Osteocyte (in vitro differentiated cells): ENCODE data around the gene FNBP1. TPM values are rescaled to one million over a fixed set of nuclear protein-coding genes. Genes with fewer than 3 reads are reported as not detected.
"Not testable (repeated sequence)": the region's sequence is repeated elsewhere in the genome, so short reads cannot be mapped to it uniquely, and the experiment has no call there.

ENCODE experiments used
- DNase-seq: peaks from one replicate; pipeline ENCODE4 v3.0.0; 2021; ENCODE audit warnings: mixed read lengths; ENCODE audit not compliant: unreplicated experiment; ENCODE audit errors: extremely low spot score
- H3K27ac Mint-ChIP-seq: one replicate; pipeline ENCODE4 v1.8.0; 2021; ENCODE audit warnings: mild to moderate bottlenecking, mixed read lengths; ENCODE audit not compliant: unreplicated experiment
- H3K27me3 Mint-ChIP-seq: one replicate; pipeline ENCODE4 v1.8.0; 2021; ENCODE audit warnings: mixed read lengths; ENCODE audit not compliant: unreplicated experiment
- H3K36me3 Mint-ChIP-seq: one replicate; pipeline ENCODE4 v1.8.0; 2021; ENCODE audit warnings: mixed read lengths; ENCODE audit not compliant: unreplicated experiment
- H3K4me1 Mint-ChIP-seq: one replicate; pipeline ENCODE4 v1.8.0; 2021; ENCODE audit warnings: mixed read lengths; ENCODE audit not compliant: unreplicated experiment
- H3K4me3 Mint-ChIP-seq: one replicate; pipeline ENCODE4 v1.8.0; 2021; ENCODE audit warnings: mild to moderate bottlenecking, moderate library complexity, mixed read lengths; ENCODE audit not compliant: unreplicated experiment
- H3K9me3 Mint-ChIP-seq: one replicate; pipeline ENCODE4 v1.8.0; 2021; ENCODE audit warnings: mixed read lengths; ENCODE audit not compliant: unreplicated experiment
- total RNA-seq: library from RNA; stranded (reverse); gene quantifications from 2 replicates; pipeline ENCODE4 v1.2.1, GENCODE V29; 2021
- TF ChIP-seq, protein P1 (sequence below): fragments of 200-600 bp; sonication (generic); IDR thresholded peaks from 2 replicates; pipeline ENCODE4 v1.5.0; 2021; ENCODE audit warnings: antibody characterized with exemption, mild to moderate bottlenecking, moderate library complexity

Gene FNBP1
- total RNA-seq, 1 donor from 2014 or later: 62.2 TPM

DNA sequence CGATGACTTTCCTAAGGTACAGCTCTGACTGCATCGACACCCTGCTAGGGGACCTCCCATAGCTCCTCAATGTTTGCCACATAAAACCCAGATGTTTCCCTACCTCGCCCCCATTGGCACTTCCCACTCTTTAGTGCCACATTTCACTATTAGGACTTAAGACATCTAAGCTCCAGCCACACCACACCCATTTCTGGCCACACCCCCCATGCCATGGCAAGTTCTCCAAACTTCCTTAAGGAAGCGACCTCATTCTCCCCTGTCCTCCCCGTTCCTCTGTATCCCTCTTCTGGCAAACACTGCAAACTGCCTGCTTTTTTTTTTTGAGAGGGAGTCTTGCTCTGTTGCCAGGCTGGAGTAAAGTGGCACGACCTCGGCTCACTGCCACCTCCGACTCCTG lies 144.8 kb downstream of the FNBP1 start:
- H3K27me3 Mint-ChIP-seq: no peaks in the 10 kb centered on the region
- H3K36me3 Mint-ChIP-seq: peaks cover 48% of the 10 kb centered on the region
- H3K27ac Mint-ChIP-seq: no peak overlapping the region
- DNase-seq: no peak
- TF ChIP-seq, protein P1, sequence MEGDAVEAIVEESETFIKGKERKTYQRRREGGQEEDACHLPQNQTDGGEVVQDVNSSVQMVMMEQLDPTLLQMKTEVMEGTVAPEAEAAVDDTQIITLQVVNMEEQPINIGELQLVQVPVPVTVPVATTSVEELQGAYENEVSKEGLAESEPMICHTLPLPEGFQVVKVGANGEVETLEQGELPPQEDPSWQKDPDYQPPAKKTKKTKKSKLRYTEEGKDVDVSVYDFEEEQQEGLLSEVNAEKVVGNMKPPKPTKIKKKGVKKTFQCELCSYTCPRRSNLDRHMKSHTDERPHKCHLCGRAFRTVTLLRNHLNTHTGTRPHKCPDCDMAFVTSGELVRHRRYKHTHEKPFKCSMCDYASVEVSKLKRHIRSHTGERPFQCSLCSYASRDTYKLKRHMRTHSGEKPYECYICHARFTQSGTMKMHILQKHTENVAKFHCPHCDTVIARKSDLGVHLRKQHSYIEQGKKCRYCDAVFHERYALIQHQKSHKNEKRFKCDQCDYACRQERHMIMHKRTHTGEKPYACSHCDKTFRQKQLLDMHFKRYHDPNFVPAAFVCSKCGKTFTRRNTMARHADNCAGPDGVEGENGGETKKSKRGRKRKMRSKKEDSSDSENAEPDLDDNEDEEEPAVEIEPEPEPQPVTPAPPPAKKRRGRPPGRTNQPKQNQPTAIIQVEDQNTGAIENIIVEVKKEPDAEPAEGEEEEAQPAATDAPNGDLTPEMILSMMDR: no peak
- H3K4me1 Mint-ChIP-seq: peaks cover under 1% of the 10 kb centered on the region
- H3K4me3 Mint-ChIP-seq: no peak overlapping the region
- H3K9me3 Mint-ChIP-seq: no peaks in the 10 kb centered on the region

DNA sequence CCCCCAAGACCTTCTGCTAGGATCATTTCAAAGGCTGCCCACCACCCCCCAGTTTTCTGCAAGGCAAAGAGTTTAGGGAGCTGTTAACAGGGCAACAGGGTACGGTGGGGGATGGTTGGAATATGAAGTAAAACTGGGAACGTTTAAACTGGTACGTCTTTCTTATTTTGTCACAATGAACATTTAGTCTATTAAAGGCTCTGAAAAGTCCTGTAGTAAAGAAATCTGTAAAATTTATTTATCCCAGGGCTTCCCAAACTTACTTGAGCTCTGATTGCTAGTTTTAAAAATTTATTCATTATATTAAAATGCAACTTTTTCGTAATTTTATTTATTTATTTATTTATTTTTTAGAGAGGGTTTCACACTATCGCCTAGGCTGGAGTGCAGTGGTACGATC lies 145.7 kb downstream of the FNBP1 start:
- H3K36me3 Mint-ChIP-seq: peaks cover 47% of the 10 kb centered on the region

DNA sequence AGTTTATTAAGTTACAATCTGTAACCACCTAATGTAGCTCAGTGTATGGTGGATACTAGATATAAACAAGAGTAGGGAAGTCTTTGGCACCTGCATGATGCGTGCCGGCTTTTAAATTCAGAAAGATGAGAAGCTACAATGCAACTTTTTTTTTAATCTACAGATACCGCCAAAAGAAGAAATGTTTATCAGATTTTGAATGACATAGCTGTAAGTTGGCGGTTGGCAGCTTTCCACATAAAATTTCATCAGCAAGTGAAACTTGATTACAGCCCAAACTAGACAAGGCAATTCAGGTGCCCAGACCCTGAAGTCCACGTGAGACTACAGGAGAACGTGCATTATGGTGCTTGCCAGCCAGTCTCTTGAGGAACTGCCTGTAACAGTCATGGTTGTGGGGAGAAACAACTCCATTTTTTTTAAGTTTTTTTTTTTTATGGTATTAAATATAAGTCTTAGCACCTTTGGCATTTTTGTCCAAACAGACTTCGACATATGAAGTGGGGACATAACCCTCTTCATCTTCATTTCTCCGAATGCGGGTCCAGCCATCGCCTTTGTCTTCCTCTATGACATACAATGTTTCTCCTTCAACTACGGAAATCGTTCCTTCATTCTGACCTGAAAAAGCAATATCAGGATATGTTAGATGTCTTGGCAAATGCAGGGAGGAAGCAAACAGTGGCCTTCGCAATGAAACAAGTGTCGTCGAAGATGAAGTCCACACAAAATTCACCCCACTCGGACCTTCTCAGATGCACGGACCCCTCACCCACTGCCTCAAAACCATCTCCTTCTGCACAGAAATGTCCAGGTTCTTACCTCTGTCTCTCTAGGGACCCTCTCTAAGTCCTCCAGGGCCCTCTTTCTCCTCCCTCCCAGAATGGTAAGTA lies 147.4 kb downstream of the FNBP1 start:
- H3K9me3 Mint-ChIP-seq: no peaks in the 10 kb centered on the region
- H3K27me3 Mint-ChIP-seq: no peaks in the 10 kb centered on the region
- peaks cover 21% of the 10 kb centered on the region for H3K4me1 Mint-ChIP-seq
- TF ChIP-seq, protein P1: no peak
- peaks cover 38% of the 10 kb centered on the region for H3K36me3 Mint-ChIP-seq
- DNase-seq: no peak
- no peak overlapping the region for H3K4me3 Mint-ChIP-seq
- no peak overlapping the region for H3K27ac Mint-ChIP-seq

More for the DNA sequence above, 145.7 kb downstream of the FNBP1 start:
- TF ChIP-seq, protein P1: no peak
- Mint-ChIP-seq H3K9me3 (no peaks in the 10 kb centered on the region), H3K4me1 (peaks cover 10% of the 10 kb centered on the region), H3K27me3 (no peaks in the 10 kb centered on the region), H3K4me3 (no peak overlapping the region), H3K27ac (no peak overlapping the region)
- DNase-seq: no peak

DNA sequence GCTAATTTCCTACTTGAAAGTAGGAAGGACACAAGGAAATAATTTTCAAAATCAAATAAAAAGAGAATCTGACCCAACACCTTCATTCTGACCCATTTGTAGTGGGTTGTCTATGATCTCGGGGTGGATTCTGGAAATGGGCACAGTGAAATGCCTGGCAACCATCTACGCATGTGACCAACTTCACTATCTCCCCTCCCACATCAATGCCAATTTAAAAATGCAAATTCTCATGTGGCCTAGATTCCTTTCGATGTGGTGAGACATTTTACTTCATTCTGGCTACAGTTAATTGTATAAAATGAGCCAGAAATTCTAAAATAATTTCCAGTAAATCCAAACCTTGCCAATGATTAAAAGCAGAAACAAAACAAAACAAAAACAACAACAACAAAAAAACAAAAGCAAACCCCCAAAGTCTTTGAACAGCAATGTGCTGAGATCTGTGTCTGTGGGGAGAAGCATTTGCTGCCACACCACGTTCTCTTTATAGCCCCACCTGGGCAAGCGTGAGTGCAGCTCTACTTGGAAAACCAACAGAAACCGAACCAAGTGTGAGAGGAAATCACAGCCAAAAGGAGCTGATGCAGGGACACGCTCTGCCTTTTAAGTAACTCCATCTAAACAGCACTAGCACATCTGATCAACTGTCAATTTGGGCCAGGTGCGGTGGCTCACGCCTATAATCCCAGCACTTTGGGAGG lies 148.7 kb downstream of the FNBP1 start:
- peaks cover 22% of the 10 kb centered on the region for H3K4me1 Mint-ChIP-seq
- no peak overlapping the region for H3K27ac Mint-ChIP-seq
- no peak for DNase-seq
- H3K9me3 Mint-ChIP-seq: no peaks in the 10 kb centered on the region
- TF ChIP-seq, protein P1: no peak
- no peak overlapping the region for H3K4me3 Mint-ChIP-seq
- H3K27me3 Mint-ChIP-seq: no peaks in the 10 kb centered on the region
- peaks cover 36% of the 10 kb centered on the region for H3K36me3 Mint-ChIP-seq

DNA sequence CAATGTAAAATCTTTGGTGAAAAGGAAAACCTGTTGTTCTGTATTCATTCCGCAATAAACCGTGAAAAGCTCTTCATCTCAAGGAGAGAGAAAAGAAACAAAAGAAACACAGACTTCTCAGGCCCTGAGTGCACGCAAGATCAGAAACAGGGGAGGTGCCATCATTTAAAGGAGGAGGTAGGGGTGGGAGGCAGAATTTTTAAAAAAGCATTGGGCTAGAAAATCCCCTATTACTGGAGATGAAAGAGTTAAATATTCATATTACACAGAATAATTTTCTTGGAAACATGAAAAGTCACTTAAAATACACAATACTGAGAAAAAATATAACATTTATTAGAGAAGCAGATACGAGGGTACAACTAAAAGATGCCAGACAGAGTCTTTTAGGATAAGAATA lies 151.4 kb downstream of the FNBP1 start:
- H3K27ac Mint-ChIP-seq: peak overlapping the region; percentile 89
- peaks cover 24% of the 10 kb centered on the region for H3K36me3 Mint-ChIP-seq
- no peak for DNase-seq
- peak overlapping the region; percentile 62 for H3K4me3 Mint-ChIP-seq
- no peaks in the 10 kb centered on the region for H3K27me3 Mint-ChIP-seq
- TF ChIP-seq, protein P1: no peak
- H3K4me1 Mint-ChIP-seq: peaks cover 33% of the 10 kb centered on the region
- no peaks in the 10 kb centered on the region for H3K9me3 Mint-ChIP-seq

DNA sequence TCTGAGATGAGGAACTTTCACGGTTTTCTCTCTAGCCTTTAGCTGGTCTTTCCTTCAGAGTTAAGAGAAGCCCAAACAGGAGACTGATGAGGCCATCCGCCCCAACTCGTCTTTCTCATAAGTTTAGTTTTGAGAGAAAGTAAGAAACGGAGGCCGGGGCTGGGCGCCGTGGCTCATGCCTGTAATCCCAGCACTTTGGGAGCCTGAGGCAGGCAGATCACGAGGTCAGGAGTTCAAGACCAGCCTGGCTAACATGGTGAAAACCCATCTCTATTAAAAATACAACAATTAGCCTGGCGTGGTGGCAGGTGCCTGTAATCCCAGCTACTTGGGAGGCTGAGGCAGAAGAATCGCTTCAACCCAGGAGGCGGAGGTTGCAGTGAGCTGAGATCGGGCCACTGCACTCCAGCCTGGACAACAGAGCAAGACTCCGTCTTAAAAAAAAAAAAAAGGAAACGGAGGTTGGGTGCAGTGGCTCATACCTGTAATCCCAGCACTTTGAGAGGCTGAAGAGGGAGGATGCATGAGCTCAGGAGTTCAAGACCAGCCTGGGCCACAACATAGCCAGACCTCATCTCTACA lies 152.2 kb downstream of the FNBP1 start:
- not testable (repeated sequence) for DNase-seq, H3K9me3 Mint-ChIP-seq, H3K27ac Mint-ChIP-seq, H3K27me3 Mint-ChIP-seq
- Mint-ChIP-seq H3K4me1 (peaks cover 38% of the 10 kb centered on the region), H3K36me3 (peaks cover 17% of the 10 kb centered on the region), H3K4me3 (peak overlapping the region; percentile 16)
